Measurements from ENCODE around the gene THAP7. TPM values are rescaled to one million over a fixed set of nuclear protein-coding genes. Genes with fewer than 3 reads are reported as not detected.

THAP7 gene
- total RNA-seq, 1 experiment from 2014 or later: 24.6 TPM

GRCh38 chr22:21012446-21013407 is 10.8 kb upstream of the THAP7 start:
- no peak for TF ChIP-seq CTCF (conservative IDR thresholded peaks at IDR 0.05)
- Histone ChIP-seq H3K23me2 (ENCODE audit: insufficient read length, low read depth, low read length, poor library complexity, severe bottlenecking) (peaks cover 7% of the 10 kb centered on the region), H3K18ac (ENCODE audit: insufficient read length, low read depth, low read length) (no peak overlapping the region), H2BK20ac (ENCODE audit: low read depth, low read length, poor library complexity, severe bottlenecking) (no peak overlapping the region), H4K8ac (replicated peaks; ENCODE audit: insufficient read length, low read depth, low read length) (no peak overlapping the region), H3K79me2 (ENCODE audit: insufficient read depth, low read length) (no peaks in the 10 kb centered on the region), H4K91ac (ENCODE audit: insufficient read length, low read depth, low read length) (no peak overlapping the region), H2BK120ac (ENCODE audit: low read depth, low read length, poor library complexity, severe bottlenecking) (no peak overlapping the region), H3K9ac (ENCODE audit: extremely low read depth, insufficient read length, low read length) (no peak overlapping the region), H3K56ac (ENCODE audit: insufficient read length, low read depth, low read length) (no peak overlapping the region), H2BK5ac (ENCODE audit: insufficient read length, low read length) (no peak overlapping the region), H4K20me1 (ENCODE audit: control insufficient read depth, insufficient read depth, insufficient read length) (no peaks in the 10 kb centered on the region), H3K27ac (ENCODE audit: insufficient read length, low read depth, low read length) (no peak overlapping the region), H3K79me1 (ENCODE audit: insufficient read depth, low read depth, low read length, poor library complexity, severe bottlenecking) (no peaks in the 10 kb centered on the region), H2AFZ (ENCODE audit: low read length) (no peak overlapping the region), H4K5ac (ENCODE audit: insufficient read length, low read depth, low read length) (no peak overlapping the region), H3K27me3 (ENCODE audit: insufficient read depth, low read length) (no peaks in the 10 kb centered on the region), H2BK12ac (ENCODE audit: insufficient read length, low read depth, low read length) (no peak overlapping the region), H3K4me2 (ENCODE audit: insufficient read depth, insufficient read length, low read length) (no peak overlapping the region), H3T11ph (ENCODE audit: low read length) (no peak overlapping the region), H3K23ac (ENCODE audit: insufficient read length, low read depth, low read length) (no peak overlapping the region), H2AK5ac (ENCODE audit: insufficient read length, low read length) (no peak overlapping the region), H2BK15ac (ENCODE audit: low read depth, low read length) (no peak overlapping the region), H3K14ac (ENCODE audit: insufficient read depth, low read length) (no peak overlapping the region), H3K4me1 (ENCODE audit: insufficient read depth, low read length) (peaks cover 3% of the 10 kb centered on the region; the same call in 1 of the 2 replicates), H3K4ac (ENCODE audit: low read depth, low read length) (no peak overlapping the region), H3K9me3 (ENCODE audit: control insufficient read depth, low read depth, low read length) (no peaks in the 10 kb centered on the region)
- no peak for DNase-seq
- H3K36me3 Mint-ChIP-seq (ENCODE audit: insufficient read depth in 1 of 3, low read depth in 3 of 3): peaks cover 0 to 10% (median 0%) of the 10 kb centered on the region in 3 experiments; a peak in 2 of 7 replicates
- H3K4me3 Mint-ChIP-seq: peak overlapping the region; percentile 80 to 95
- H3K4me1 Mint-ChIP-seq: peaks cover 33 to 54% of the 10 kb centered on the region in 2 experiments
- no CpG with 5 or more reads among the region's 14 CpGs for WGBS (ENCODE audit: extremely low coverage, insufficient read length, low lambda C conversion rate)
- no peak overlapping the region for H3K27ac Mint-ChIP-seq
- H3K9me3 Mint-ChIP-seq: no peaks in the 10 kb centered on the region
- H3K27me3 Mint-ChIP-seq (ENCODE audit: low read depth): peaks cover 47% of the 10 kb centered on the region

Measured in H9 (cell line).